GM19438 (cell line): ENCODE results near the gene ADISSP.

Experiments
- ATAC-seq: cut with Tn5 transposase; IDR thresholded peaks from one replicate; pipeline ENCODE4 v1.9.1; 2021; ENCODE audit warnings: low read depth; ENCODE audit not compliant: unreplicated experiment

Gene ADISSP

GRCh38 chr20:3739926-3740451, 27.6 kb downstream of the ADISSP start:
- no peak for ATAC-seq

GRCh38 chr20:3739054-3739925, 28.3 kb downstream of the ADISSP start:
- ATAC-seq: no peak

- no peak for ATAC-seq
These were observed 29.2 kb downstream of the ADISSP start for GRCh38 chr20:3738111-3739053.

- no peak for ATAC-seq
These were observed 31.8 kb downstream of the ADISSP start for GRCh38 chr20:3735768-3736167.

GRCh38 chr20:3734111-3734843, 33.3 kb downstream of the ADISSP start:
- ATAC-seq: no peak

GRCh38 chr20:3733119-3733995, 34.2 kb downstream of the ADISSP start:
- ATAC-seq: no peak

GRCh38 chr20:3732327-3733118, 35.0 kb downstream of the ADISSP start, which contains the start of gene HSPA12B:
TSS of gene HSPA12B (plus strand) at chr20:3732685. CDS start at chr20:3738675, 5,990 bp downstream.
- no peak for ATAC-seq

GRCh38 chr20:3731944-3732326, 35.6 kb downstream of the ADISSP start:
- no peak for ATAC-seq

- no peak for ATAC-seq
These were observed 36.5 kb downstream of the ADISSP start for GRCh38 chr20:3730803-3731672.

- ATAC-seq: no peak
These were observed 37.6 kb downstream of the ADISSP start for GRCh38 chr20:3729811-3730540.

GRCh38 chr20:3729378-3729777, 38.2 kb downstream of the ADISSP start:
- no peak for ATAC-seq

- no peak for ATAC-seq
These were observed 38.7 kb downstream of the ADISSP start for GRCh38 chr20:3728876-3729275.

- no peak for ATAC-seq
These were observed 39.2 kb downstream of the ADISSP start for GRCh38 chr20:3728354-3728753.

GRCh38 chr20:3727401-3728021, 40.0 kb downstream of the ADISSP start:
- no peak for ATAC-seq

GRCh38 chr20:3724356-3724755, 43.2 kb downstream of the ADISSP start:
- ATAC-seq: no peak

GRCh38 chr20:3723284-3723683, 44.3 kb downstream of the ADISSP start:
- ATAC-seq: no peak

GRCh38 chr20:3721912-3722311, 45.6 kb downstream of the ADISSP start:
- no peak for ATAC-seq
